RWPE1 (cell line): ENCODE results near the gene PGGT1B.
A peak's percentile ranks its signal among the peaks of the same experiment; 100 is the strongest.

Source experiments
- CTCF ChIA-PET: fragments of 350-600 bp; sonication (Branson Sonifier 250); formaldehyde crosslinking; extraction: SDS; loops from one replicate; lab custom pipeline; 2021; lab: Yijun Ruan, JAX
- POLR2A ChIA-PET: fragments of 400-600 bp; formaldehyde crosslinking; extraction: SDS; loops from one replicate; lab custom pipeline; 2020; ENCODE audit warnings: antibody characterized with exemption; ENCODE audit not compliant: low non-redundant PET; lab: Yijun Ruan, JAX
- DNase-seq: peaks from one replicate; pipeline ENCODE4 v3.0.0; 2012; ENCODE audit warnings: low spot score
- H3K27ac ChIP-seq: fragments of 450-650 bp; 2 replicates; pipeline ENCODE4 v1.5.1; 2017
- TF ChIP-seq, protein P1 (sequence below): fragments of 450-650 bp; conservative IDR thresholded peaks from 2 replicates; pipeline ENCODE4 v1.5.1; 2017; ENCODE audit warnings: low read depth, mild to moderate bottlenecking

Gene PGGT1B

DNA sequence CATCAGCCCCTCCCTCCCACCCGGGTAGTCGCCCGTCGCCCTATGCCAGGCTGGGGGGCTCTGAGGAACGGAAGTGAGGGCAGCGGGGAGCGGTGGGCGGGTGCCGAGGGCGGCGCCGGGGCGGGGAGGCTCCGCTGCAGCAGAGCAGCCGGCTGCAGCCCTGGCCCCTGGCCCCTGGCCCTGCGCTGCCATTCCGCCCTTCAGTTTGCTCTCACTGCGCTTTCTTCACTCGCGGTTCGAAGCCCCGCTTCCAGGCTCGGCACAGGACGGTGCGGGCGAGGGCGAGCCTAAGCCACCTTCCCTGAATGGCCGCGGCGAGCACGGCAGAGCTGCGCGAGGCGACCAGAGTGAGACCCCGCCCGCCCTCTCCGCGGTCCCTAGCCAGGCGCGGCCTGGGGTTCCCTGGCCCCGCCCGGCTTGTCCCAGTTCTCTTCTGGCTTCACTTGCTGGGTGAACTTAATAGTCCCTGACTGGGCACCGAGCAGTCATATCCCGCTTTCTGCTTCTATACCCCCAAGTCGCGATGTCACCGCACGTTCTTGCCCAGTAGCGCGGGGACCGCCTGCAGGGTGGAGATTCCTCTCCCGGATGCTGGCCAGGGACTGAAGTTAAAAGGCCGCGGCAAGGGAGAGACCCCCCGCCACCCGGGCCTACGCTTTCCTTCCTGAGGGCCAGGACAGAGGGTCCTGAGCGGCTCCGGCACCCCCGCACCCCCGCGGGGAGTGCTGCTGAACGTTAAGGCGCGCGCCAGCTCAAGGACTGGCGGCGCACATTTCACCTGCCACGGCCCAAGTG, 92.3 kb downstream of the PGGT1B start:
- DNase-seq: no peak
- TF ChIP-seq, protein P1, sequence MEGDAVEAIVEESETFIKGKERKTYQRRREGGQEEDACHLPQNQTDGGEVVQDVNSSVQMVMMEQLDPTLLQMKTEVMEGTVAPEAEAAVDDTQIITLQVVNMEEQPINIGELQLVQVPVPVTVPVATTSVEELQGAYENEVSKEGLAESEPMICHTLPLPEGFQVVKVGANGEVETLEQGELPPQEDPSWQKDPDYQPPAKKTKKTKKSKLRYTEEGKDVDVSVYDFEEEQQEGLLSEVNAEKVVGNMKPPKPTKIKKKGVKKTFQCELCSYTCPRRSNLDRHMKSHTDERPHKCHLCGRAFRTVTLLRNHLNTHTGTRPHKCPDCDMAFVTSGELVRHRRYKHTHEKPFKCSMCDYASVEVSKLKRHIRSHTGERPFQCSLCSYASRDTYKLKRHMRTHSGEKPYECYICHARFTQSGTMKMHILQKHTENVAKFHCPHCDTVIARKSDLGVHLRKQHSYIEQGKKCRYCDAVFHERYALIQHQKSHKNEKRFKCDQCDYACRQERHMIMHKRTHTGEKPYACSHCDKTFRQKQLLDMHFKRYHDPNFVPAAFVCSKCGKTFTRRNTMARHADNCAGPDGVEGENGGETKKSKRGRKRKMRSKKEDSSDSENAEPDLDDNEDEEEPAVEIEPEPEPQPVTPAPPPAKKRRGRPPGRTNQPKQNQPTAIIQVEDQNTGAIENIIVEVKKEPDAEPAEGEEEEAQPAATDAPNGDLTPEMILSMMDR: no peak
- POLR2A ChIA-PET: no interaction called here
- CTCF ChIA-PET: interaction anchor here (0.6 to 1.7 kb wide), 3 partner anchors 12 to 47 kb away, joined by 3 to 4 read pairs (median 4); no protein-coding TSS in a partner anchor
- H3K27ac ChIP-seq: peak overlapping the region; percentile 32; the same call in 1 of the 2 replicates

GRCh38 chr5:115169487-115170133, 93.1 kb downstream of the PGGT1B start, which contains the start of gene TRIM36:
TSS of gene TRIM36 (minus strand) at chr5:115169908. CDS start at chr5:115169634, 274 bp downstream.
- TF ChIP-seq, protein P1: peak; percentile 70
- CTCF ChIA-PET: interaction anchor here (0.6 to 1.7 kb wide), 5 partner anchors 10 to 147 kb away, joined by 3 to 4 read pairs (median 4); no protein-coding TSS in a partner anchor
- peak; percentile 94 for DNase-seq
- peak within 1 kb of the TSS; percentile 32; the same call in 1 of the 2 replicates for H3K27ac ChIP-seq
- POLR2A ChIA-PET: no interaction called here

- H3K27ac ChIP-seq: peak overlapping the region; percentile 32; the same call in 1 of the 2 replicates
- ChIA-PET CTCF (interaction anchor here (0.7 to 1.1 kb wide), 3 partner anchors 11 to 148 kb away, joined by 3 to 4 read pairs (median 4); no protein-coding TSS in a partner anchor), POLR2A (no interaction called here)
- no peak for DNase-seq
- TF ChIP-seq, protein P1: no peak
Observed at GRCh38 chr5:115168829-115169486, 93.7 kb downstream of the PGGT1B start.

- TF ChIP-seq, protein P1: no peak
- ChIA-PET CTCF (no interaction called here), POLR2A (no interaction called here)
- DNase-seq: no peak
- no peak overlapping the region for H3K27ac ChIP-seq
Observed at GRCh38 chr5:115166744-115167393, 95.8 kb downstream of the PGGT1B start.

GRCh38 chr5:115165790-115166189, 96.9 kb downstream of the PGGT1B start:
- TF ChIP-seq, protein P1: no peak
- CTCF ChIA-PET: interaction anchor here (0.5 to 0.7 kb wide), 2 partner anchors 34 to 303 kb away, joined by 3 to 4 read pairs; no protein-coding TSS in a partner anchor
- no peak overlapping the region for H3K27ac ChIP-seq
- POLR2A ChIA-PET: no interaction called here
- DNase-seq: no peak
